ENCODE results near the gene CTDSPL.

CTDSPL gene

GRCh38 chr3:37990527-37990926 is 128.8 kb downstream of the CTDSPL start, which contains the start of gene VILL:
TSS of gene VILL (plus strand) at chr3:37990786. CDS start at chr3:37993673, 2,887 bp downstream.
- no peak within 1 kb of the TSS for H3K27ac ChIP-seq (ENCODE audit: low read length, poor library complexity, severe bottlenecking)
- no peak within 1 kb of the TSS for H2AK5ac ChIP-seq (ENCODE audit: low read length, severe bottlenecking)
- H4K8ac ChIP-seq (ENCODE audit: low read length), result peak within 1 kb of the TSS; percentile 35
- H3K14ac ChIP-seq (ENCODE audit: low read length in 2 of 2), result peak within 1 kb of the TSS in 1 of 2 experiments; percentile 18
- no peak within 1 kb of the TSS for H3K18ac ChIP-seq (ENCODE audit: low read depth in 1 of 2, low read length in 2 of 2)
- H2BK5ac ChIP-seq (ENCODE audit: low read depth, low read length, poor library complexity, severe bottlenecking), result no peak within 1 kb of the TSS
- DNase-seq, result no peak
- no peak within 1 kb of the TSS for H3K9ac ChIP-seq (ENCODE audit: low read length)
- H3K36me3 ChIP-seq (ENCODE audit: control insufficient read depth in 1 of 2, insufficient read depth in 2 of 2, low read depth in 1 of 2, low read length in 2 of 2), result peaks cover 4% of the 10 kb centered on the region in 2 experiments
- WGBS, result 80% methylated on average over 10 of the region's 10 CpGs
- H3K79me1 ChIP-seq (replicated peaks; ENCODE audit: low read length, poor library complexity, severe bottlenecking), result no peaks in the 10 kb centered on the region
- H3K4ac ChIP-seq (ENCODE audit: low read depth in 1 of 2, low read length in 2 of 2), result peak within 1 kb of the TSS in 1 of 2 experiments; percentile 19
- H3K9me3 ChIP-seq (ENCODE audit: control insufficient read depth, low read length), result no peaks in the 10 kb centered on the region
- no peak within 1 kb of the TSS for H3K4me3 ChIP-seq (ENCODE audit: insufficient read depth in 1 of 2, low read depth in 1 of 2, low read length in 2 of 2)
- no peak within 1 kb of the TSS for H3K23ac ChIP-seq (ENCODE audit: low read length in 2 of 2)
- H2BK12ac ChIP-seq (ENCODE audit: low read length in 2 of 2), result no peak within 1 kb of the TSS
- H2BK120ac ChIP-seq (ENCODE audit: low read depth, low read length), result no peak within 1 kb of the TSS
- no peak within 1 kb of the TSS for H2AFZ ChIP-seq (ENCODE audit: low read depth, low read length)
- no peak within 1 kb of the TSS for H3K4me2 ChIP-seq (ENCODE audit: low read length, poor library complexity, severe bottlenecking)
- H3K4me1 ChIP-seq (ENCODE audit: control insufficient read depth, insufficient read depth, low read depth, low read length), result peaks cover 10% of the 10 kb centered on the region
- H2BK15ac ChIP-seq (ENCODE audit: low read depth, poor library complexity, severe bottlenecking), result peak within 1 kb of the TSS; percentile 31
- peaks cover 0 to 31% of the 10 kb centered on the region in 2 experiments for H3K27me3 ChIP-seq (ENCODE audit: control insufficient read depth in 1 of 2, insufficient read depth in 1 of 2, low read length in 2 of 2)
- H4K91ac ChIP-seq (ENCODE audit: low read length), result peak within 1 kb of the TSS; percentile 12

GRCh38 chr3:37991109-37991508 is 129.4 kb downstream of the CTDSPL start:
- no peak overlapping the region for H3K23ac ChIP-seq (ENCODE audit: low read length in 2 of 2)
- H3K14ac ChIP-seq (ENCODE audit: low read length in 2 of 2), result no peak overlapping the region
- no peak overlapping the region for H4K8ac ChIP-seq (ENCODE audit: low read length)
- peaks cover 11% of the 10 kb centered on the region for H3K4me1 ChIP-seq (ENCODE audit: control insufficient read depth, insufficient read depth, low read depth, low read length)
- no peak overlapping the region for H2BK120ac ChIP-seq (ENCODE audit: low read depth, low read length)
- peaks cover 2 to 10% of the 10 kb centered on the region in 2 experiments for H3K36me3 ChIP-seq (ENCODE audit: control insufficient read depth in 1 of 2, insufficient read depth in 2 of 2, low read depth in 1 of 2, low read length in 2 of 2)
- H3K9ac ChIP-seq (ENCODE audit: low read length), result no peak overlapping the region
- peak overlapping the region; percentile 31 for H2BK15ac ChIP-seq (ENCODE audit: low read depth, poor library complexity, severe bottlenecking)
- no peaks in the 10 kb centered on the region for H3K9me3 ChIP-seq (ENCODE audit: control insufficient read depth, low read length)
- no peak overlapping the region for H3K4me3 ChIP-seq (ENCODE audit: insufficient read depth in 1 of 2, low read depth in 1 of 2, low read length in 2 of 2)
- H4K91ac ChIP-seq (ENCODE audit: low read length), result no peak overlapping the region
- no peak overlapping the region for H2BK12ac ChIP-seq (ENCODE audit: low read length in 2 of 2)
- 50% methylated on average over 5 of the region's 6 CpGs for WGBS
- H3K79me1 ChIP-seq (replicated peaks; ENCODE audit: low read length, poor library complexity, severe bottlenecking), result no peaks in the 10 kb centered on the region
- H2AK5ac ChIP-seq (ENCODE audit: low read length, severe bottlenecking), result no peak overlapping the region
- H2BK5ac ChIP-seq (ENCODE audit: low read depth, low read length, poor library complexity, severe bottlenecking), result no peak overlapping the region
- H3K27me3 ChIP-seq (ENCODE audit: control insufficient read depth in 1 of 2, insufficient read depth in 1 of 2, low read length in 2 of 2), result peaks cover 0 to 31% of the 10 kb centered on the region in 2 experiments
- DNase-seq, result no peak
- no peak overlapping the region for H2AFZ ChIP-seq (ENCODE audit: low read depth, low read length)
- H3K18ac ChIP-seq (ENCODE audit: low read depth in 1 of 2, low read length in 2 of 2), result no peak overlapping the region
- H3K4me2 ChIP-seq (ENCODE audit: low read length, poor library complexity, severe bottlenecking), result no peak overlapping the region
- no peak overlapping the region for H3K4ac ChIP-seq (ENCODE audit: low read depth in 1 of 2, low read length in 2 of 2)
- H3K27ac ChIP-seq (ENCODE audit: low read length, poor library complexity, severe bottlenecking), result no peak overlapping the region

- no peak for DNase-seq
- no peak overlapping the region for H3K4me3 ChIP-seq (ENCODE audit: insufficient read depth in 1 of 2, low read depth in 1 of 2, low read length in 2 of 2)
- no peak overlapping the region for H2BK15ac ChIP-seq (ENCODE audit: low read depth, poor library complexity, severe bottlenecking)
- H3K9me3 ChIP-seq (ENCODE audit: control insufficient read depth, low read length), result no peaks in the 10 kb centered on the region
- no peak overlapping the region for H2BK12ac ChIP-seq (ENCODE audit: low read length in 2 of 2)
- H2BK5ac ChIP-seq (ENCODE audit: low read depth, low read length, poor library complexity, severe bottlenecking), result no peak overlapping the region
- no peak overlapping the region for H3K14ac ChIP-seq (ENCODE audit: low read length in 2 of 2)
- H3K4me2 ChIP-seq (ENCODE audit: low read length, poor library complexity, severe bottlenecking), result no peak overlapping the region
- H3K18ac ChIP-seq (ENCODE audit: low read depth in 1 of 2, low read length in 2 of 2), result no peak overlapping the region
- H3K79me1 ChIP-seq (replicated peaks; ENCODE audit: low read length, poor library complexity, severe bottlenecking), result no peaks in the 10 kb centered on the region
- no peak overlapping the region for H3K4ac ChIP-seq (ENCODE audit: low read depth in 1 of 2, low read length in 2 of 2)
- peaks cover 2 to 16% of the 10 kb centered on the region in 2 experiments for H3K36me3 ChIP-seq (ENCODE audit: control insufficient read depth in 1 of 2, insufficient read depth in 2 of 2, low read depth in 1 of 2, low read length in 2 of 2)
- no peak overlapping the region for H4K91ac ChIP-seq (ENCODE audit: low read length)
- no peak overlapping the region for H4K8ac ChIP-seq (ENCODE audit: low read length)
- H3K4me1 ChIP-seq (ENCODE audit: control insufficient read depth, insufficient read depth, low read depth, low read length), result peaks cover 11% of the 10 kb centered on the region
- H3K27ac ChIP-seq (ENCODE audit: low read length, poor library complexity, severe bottlenecking), result no peak overlapping the region
- H3K23ac ChIP-seq (ENCODE audit: low read length in 2 of 2), result no peak overlapping the region
- peaks cover 0 to 31% of the 10 kb centered on the region in 2 experiments for H3K27me3 ChIP-seq (ENCODE audit: control insufficient read depth in 1 of 2, insufficient read depth in 1 of 2, low read length in 2 of 2)
- no peak overlapping the region for H2BK120ac ChIP-seq (ENCODE audit: low read depth, low read length)
- no peak overlapping the region for H2AFZ ChIP-seq (ENCODE audit: low read depth, low read length)
- no peak overlapping the region for H3K9ac ChIP-seq (ENCODE audit: low read length)
- no peak overlapping the region for H2AK5ac ChIP-seq (ENCODE audit: low read length, severe bottlenecking)
- 78% methylated on average over 7 of the region's 7 CpGs for WGBS
Observed at GRCh38 chr3:37991823-37992222, 130.1 kb downstream of the CTDSPL start.

GRCh38 chr3:37992271-37993066 is 130.8 kb downstream of the CTDSPL start:
- no peak for DNase-seq
- H2BK120ac ChIP-seq (ENCODE audit: low read depth, low read length), result no peak overlapping the region
- no peak overlapping the region for H3K18ac ChIP-seq (ENCODE audit: low read depth in 1 of 2, low read length in 2 of 2)
- peaks cover 0 to 31% of the 10 kb centered on the region in 2 experiments for H3K27me3 ChIP-seq (ENCODE audit: control insufficient read depth in 1 of 2, insufficient read depth in 1 of 2, low read length in 2 of 2)
- no peak overlapping the region for H3K9ac ChIP-seq (ENCODE audit: low read length)
- H2AK5ac ChIP-seq (ENCODE audit: low read length, severe bottlenecking), result no peak overlapping the region
- no peak overlapping the region for H4K8ac ChIP-seq (ENCODE audit: low read length)
- no peak overlapping the region for H2BK5ac ChIP-seq (ENCODE audit: low read depth, low read length, poor library complexity, severe bottlenecking)
- 81% methylated on average over 9 of the region's 9 CpGs for WGBS
- H2BK12ac ChIP-seq (ENCODE audit: low read length in 2 of 2), result no peak overlapping the region
- no peak overlapping the region for H3K23ac ChIP-seq (ENCODE audit: low read length in 2 of 2)
- no peak overlapping the region for H3K4me2 ChIP-seq (ENCODE audit: low read length, poor library complexity, severe bottlenecking)
- H2BK15ac ChIP-seq (ENCODE audit: low read depth, poor library complexity, severe bottlenecking), result no peak overlapping the region
- H3K79me1 ChIP-seq (replicated peaks; ENCODE audit: low read length, poor library complexity, severe bottlenecking), result no peaks in the 10 kb centered on the region
- no peak overlapping the region for H3K14ac ChIP-seq (ENCODE audit: low read length in 2 of 2)
- H3K4me3 ChIP-seq (ENCODE audit: insufficient read depth in 1 of 2, low read depth in 1 of 2, low read length in 2 of 2), result no peak overlapping the region
- H3K4ac ChIP-seq (ENCODE audit: low read depth in 1 of 2, low read length in 2 of 2), result no peak overlapping the region
- no peak overlapping the region for H4K91ac ChIP-seq (ENCODE audit: low read length)
- no peak overlapping the region for H2AFZ ChIP-seq (ENCODE audit: low read depth, low read length)
- peaks cover 2 to 20% of the 10 kb centered on the region in 2 experiments for H3K36me3 ChIP-seq (ENCODE audit: control insufficient read depth in 1 of 2, insufficient read depth in 2 of 2, low read depth in 1 of 2, low read length in 2 of 2)
- H3K27ac ChIP-seq (ENCODE audit: low read length, poor library complexity, severe bottlenecking), result no peak overlapping the region
- H3K9me3 ChIP-seq (ENCODE audit: control insufficient read depth, low read length), result no peaks in the 10 kb centered on the region
- peaks cover 9% of the 10 kb centered on the region for H3K4me1 ChIP-seq (ENCODE audit: control insufficient read depth, insufficient read depth, low read depth, low read length)
